Amniotic epithelial cell (primary cell): ENCODE measurements around the gene KAT2B.
A peak's percentile ranks its signal among the peaks of the same experiment; 100 is the strongest.

Source experiments
- DNase-seq: peaks from one replicate; pipeline ENCODE4 v3.0.0-alpha.2; 2010; ENCODE audit warnings: low read depth

KAT2B gene

DNA sequence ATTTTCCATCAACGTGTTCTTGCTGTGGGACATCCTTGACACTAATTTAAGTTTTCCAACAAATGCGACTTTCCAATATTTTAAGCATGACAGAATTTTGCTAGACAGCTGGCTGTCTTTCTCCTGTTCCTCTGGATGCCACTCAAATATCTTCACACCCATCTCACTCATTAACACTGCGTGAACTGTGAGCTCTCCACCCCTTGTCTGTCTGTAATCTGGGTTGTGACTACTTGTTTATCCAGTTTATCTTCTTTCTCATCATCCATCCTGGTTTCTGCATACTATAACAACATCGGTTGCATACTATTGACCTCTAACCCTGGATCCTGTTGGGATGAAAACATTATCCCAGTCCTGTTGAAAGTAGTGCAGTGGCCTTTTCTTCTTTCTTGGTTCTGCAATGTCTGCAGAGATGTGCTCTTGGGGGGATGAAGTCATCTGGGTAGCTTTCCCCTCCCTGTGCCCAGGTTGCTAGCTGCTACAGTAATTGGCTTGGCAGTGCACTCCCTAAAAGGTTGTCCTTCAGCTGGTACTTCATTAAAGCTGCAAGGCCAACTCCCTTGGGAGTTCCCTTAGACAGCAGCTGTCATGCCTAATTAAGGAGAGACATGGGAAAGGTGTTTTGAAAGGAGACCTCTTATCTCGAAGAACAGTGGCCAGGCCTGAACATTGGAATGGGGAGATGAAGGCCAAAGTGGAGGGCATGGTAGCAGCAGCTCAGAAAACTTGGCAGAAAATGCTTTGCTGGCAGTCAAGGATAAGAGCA lies 24.7 kb downstream of the KAT2B start:
- no peak for DNase-seq

DNA sequence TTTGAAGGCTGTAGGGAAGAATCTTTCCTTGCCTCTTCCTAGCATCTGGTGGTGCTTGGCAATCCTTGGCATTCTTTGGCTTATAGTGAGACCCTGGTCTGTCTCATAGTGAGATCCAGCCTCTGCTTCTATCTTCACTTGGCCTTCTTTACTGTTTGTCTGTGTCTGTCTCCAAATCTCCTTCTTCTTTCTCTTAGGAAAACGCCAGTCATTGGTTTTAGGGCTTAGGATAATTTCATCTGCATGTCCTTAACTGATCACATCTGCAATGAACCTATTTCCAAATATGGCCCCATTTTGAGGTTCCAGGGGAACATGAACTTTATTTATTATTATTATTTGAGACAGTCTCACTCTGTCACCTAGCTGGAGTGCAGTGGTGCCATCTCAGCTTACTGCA lies 25.8 kb downstream of the KAT2B start:
- DNase-seq, result no peak

DNA sequence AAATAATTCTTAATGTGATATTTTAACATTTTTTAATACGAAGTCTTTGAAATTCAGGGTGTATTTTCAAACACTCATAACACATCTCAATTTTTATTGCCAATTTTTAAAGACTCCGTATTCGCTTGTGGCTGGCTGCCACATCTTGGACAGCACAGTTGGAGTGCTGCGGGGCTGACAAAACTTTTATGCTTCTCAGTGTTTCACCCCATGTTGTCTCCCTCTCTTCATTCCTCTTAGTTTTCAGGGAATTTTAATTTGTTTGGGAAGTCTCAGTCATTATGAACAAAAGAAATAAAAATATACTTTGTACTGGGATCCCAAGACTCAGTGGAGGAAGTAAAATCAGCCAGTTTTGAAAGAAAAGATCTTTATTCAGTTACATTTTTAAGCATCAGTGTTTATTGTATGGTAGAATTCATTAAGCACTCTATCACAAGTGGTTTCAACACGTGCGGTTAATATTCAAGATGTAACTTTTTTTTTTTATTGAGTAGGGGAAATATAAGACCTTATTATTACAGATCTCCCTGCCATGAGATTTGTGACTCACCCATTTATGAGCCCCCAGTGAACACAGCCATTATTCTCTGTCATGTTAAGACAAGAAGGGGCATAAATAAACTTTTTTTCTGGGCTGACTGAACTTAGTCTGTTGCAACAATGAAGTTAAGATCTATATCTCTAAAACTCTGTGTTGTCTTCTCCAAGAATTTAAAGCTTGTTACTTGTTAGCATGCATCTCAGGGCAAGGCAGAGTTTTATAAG lies 26.8 kb downstream of the KAT2B start:
- DNase-seq, result peak; percentile 63

DNA sequence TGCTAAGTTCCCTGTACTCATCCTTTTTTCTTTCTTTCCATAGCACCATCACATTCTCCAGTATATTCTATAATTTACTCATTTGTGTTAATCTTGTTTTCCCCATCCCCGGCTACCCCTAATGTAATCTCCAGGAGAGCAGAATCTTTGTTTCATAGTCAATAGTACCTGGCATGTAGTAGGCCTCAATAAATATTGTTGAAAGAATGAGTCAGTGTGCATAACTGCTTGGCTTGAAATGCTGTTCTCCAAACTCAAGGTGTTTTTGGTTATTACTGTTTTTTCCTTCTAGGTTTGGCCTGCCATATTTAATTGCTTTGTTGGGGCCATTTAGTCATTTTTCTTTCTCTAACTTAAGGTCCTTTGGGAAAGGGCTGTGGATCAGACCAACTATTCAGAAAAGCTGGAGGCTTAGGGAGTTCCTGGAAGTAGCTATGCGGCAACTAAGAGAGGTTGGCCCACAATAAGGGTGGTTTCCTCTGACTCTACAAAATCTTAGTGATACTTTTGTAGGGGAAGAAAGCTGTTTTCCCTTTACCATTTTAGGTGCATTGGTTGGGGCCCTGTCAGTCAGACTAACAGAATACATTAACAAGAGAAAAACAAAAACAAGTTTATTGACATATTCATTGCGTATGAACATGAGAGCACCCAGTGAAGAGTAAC lies 28.4 kb downstream of the KAT2B start:
- DNase-seq, result no peak

DNA sequence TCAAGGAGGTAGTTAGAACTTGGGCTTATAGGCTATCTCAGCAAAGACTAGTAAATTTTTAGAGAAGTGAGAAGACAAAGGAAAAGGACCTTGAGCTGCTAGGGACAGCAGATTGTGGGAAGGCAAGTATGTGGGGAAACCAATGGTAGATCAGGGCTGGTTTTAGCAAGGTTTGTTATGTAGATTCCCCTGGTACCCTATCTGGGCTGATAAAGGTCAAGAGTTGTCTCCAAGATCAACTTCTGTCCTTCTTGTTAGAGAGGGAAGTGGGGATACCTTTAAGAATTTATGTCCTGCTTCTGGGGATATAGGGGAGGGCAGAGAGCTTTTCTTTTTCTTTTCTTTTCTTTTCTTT lies 28.9 kb downstream of the KAT2B start:
- DNase-seq, result no peak

DNA sequence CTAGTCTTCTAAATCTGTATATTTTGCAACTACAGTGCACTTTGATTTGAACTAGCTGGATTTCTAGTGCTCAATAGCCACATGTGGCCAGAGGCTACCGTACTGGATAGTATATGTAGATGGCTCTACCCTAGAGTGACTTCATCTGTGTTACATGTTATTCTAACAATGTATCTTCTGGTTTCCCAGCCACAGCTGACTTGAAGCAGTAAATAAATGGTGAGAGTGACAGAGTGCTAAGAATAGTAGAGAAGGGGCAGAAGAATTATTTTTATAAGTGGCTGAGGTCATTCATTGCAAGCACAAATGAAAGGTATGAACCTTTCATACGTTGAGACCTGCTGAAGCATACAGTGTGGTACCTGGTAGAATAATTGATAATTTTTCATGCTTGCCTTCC lies 30.9 kb downstream of the KAT2B start:
- DNase-seq, result no peak

DNA sequence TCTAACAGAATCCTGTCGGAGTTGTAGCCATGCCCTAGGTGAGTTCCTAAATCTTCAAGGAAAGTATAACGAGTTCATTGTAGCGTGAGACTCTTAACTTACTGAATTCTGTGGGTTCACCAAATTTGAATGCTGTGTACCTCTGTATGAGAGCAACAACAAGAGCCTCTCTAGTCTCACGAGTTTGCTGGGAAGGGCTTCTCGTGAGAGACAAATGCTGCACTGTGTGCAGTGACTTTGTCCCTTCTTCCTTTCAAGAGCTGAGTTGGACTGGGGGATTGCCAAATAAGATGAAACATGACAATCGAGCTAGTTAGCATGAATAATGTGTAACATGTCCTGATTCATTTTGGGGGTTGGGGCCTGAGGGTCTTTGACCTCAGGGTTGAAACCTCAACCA lies 32.2 kb downstream of the KAT2B start:
- DNase-seq, result no peak

DNA sequence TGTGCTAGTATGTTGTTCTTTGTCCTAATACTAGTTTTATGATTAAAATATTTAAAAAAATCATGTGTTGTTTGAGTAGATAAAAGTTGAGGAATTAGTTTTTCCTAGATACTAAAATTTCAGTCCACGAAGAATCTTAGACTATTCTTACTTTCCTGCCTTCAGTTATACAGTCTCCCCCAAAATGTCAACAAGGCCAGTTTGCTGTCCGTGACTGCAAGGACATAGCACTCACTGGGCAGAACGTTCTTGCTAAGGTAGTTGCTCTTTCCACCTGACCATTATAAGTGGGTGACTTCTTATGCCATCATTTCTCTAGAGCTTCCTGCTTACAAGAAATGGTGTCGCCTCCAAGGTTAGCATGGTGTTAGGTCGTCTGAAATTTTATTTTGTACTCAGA lies 32.8 kb downstream of the KAT2B start:
- DNase-seq, result no peak

DNA sequence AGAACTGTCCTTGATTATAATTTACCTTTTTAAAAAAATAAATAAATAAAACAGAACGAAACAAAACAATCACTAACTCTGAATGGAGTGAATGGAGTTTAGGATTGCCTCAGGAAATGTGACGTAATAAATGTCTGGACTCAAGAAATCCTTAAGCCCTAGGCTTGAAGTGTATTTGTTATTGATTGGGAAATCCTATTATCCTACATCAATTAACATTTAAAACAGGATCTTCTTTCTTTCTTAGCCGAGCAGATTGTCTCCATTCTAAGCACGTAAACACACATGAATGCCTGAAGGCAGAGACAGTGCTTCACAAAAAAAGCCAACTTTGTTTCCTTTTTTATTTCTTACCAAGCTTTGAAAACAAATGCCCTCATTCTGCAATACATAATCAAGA lies 33.4 kb downstream of the KAT2B start:
- DNase-seq, result no peak

DNA sequence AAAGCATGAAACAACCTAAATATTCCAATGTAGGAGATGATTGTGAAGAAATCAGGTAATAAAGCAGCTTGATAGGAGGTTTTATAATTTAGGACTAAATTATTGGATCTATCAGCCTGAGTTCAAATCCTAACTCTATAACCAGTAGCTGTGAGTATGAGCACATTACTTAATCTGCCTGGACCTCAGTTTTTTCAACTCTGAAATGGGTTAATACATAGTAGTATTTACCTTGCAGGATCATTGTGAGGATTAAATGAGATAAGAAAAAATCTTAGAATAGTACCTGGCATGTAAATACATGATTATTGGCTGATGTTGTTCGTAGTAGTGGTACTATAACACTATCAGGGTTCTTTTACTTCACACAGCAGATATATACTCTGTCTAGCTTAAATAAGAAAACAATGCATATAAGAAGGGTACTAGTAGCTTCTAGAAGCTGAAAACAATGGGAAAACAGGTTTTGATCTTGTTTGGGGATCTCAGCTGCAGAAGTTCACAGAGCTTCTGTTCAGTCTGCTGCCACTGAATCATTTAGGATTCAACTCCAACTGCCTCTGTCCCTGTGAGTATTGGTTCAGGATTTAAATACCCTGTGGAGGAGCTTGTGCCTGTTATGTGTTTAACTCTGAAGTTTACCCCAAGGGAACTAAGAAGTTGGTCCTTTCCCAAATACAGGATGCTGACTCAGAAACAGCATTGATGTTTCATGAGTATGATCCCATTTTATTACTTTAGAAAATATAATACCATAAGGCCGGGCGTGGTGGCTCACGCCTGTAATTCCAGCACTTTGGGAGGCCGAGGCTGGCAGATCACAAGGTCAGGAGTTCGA lies 34.2 kb downstream of the KAT2B start:
- DNase-seq, result no peak

DNA sequence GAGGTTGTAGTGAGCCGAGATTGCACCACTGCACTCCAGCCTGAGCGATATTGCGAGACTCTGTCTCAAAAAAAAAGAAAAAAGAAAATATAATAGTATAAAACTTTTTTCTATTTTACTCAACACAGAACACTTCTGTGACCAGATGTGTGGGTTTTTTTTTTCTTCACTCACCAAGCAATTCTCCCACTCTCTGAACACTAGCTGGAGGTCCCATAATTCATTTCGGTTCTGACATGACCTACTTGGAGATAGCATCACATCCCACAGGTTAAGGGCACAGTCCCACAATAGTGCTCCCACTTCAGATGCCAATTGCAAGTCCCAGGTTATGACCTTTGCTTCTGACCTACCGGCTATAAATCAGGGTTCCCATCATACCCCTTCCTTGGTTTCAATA lies 35.0 kb downstream of the KAT2B start:
- DNase-seq, result no peak

DNA sequence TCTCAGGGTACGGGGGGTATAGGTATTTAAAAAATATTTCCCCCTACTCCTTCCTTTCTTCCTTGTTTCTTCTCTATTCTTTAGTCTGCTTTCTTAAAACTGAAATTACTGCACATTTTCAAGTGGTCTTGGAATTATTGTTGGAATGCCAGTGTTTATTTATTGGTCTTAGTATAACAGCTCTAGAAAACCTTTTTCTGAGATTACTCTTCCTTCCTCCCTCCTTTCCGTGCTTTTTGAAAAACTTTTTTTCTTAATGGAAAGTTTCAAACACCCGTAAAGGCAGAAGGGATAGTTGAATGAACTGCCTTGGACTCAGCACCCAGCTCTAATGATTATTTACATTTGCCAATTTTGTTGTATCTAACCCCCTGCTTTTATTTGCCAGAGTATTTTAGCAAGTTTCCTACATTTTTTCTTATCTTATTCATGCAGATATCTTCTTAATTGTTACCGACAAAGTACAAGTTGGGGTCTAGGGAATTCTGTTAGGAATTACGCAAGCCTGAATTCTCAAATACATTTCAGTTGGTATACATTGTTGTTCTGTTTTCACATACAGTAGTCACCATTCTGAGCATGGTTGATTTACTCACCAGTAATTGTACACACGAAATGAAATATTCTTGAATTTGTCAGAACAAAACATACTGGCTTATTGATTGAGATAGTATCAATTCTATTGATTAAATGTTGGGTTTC lies 36.2 kb downstream of the KAT2B start:
- DNase-seq, result no peak

DNA sequence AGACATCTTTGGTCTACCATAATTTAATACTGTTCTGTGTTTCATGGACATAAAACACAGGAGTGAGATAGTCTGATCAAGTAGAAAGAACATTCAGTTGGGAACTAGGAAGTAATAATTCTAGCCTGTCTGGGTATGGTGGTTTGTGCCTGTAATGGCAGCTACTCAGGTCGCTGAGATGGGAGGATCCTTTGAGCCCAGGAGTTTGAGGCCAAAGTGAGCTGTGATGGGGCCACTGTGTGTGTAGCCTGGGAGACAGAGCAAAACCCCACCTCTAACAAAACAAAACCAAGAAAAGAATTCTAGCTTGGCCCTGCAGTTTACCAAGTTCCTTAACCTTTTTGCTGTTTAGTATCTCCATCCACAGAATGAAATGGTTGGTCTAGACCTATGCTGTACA lies 36.8 kb downstream of the KAT2B start:
- no peak for DNase-seq

DNA sequence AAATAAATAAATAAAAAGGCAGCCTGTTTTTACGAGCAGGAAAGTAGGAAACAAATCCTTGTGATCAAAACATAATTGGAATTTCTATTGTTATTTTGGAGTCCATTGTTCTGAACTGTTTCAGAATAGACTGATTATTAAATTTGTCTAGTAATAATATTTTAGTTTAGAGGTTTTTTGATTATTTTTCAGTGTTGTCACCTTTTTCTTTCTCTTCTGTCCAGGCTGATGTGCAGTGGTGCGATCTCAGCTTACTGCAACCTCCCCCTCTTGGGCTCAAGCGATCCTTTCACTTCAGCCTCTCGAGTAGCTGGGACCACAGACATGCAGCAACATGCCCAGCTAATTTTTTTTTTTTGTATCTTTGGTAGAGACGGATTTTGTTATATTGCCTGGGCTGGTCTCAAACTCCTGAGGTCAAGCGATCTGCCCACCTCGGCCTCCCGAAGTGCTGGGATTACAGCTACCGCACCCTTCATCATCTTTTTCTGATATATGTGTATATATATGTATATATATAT lies 38.0 kb downstream of the KAT2B start:
- DNase-seq, result no peak

DNA sequence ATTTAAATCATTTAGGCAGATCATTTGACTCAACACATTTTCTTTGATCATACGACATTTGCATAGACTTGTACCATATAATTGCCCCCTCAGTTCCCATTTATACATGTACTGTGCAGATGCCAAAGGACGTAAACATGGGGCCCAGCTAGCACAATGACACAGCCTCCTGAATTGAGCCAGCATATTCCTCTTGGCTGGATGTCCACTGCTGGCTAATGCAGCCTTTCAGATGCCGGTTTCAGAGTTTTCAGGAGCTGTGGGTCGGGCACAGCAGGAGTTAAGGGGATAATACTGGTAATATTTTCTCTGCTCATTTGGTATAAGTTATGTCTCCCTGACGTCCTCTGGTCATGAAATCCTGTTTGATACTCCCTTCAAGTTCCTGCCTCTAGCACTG lies 39.4 kb downstream of the KAT2B start:
- DNase-seq, result no peak

DNA sequence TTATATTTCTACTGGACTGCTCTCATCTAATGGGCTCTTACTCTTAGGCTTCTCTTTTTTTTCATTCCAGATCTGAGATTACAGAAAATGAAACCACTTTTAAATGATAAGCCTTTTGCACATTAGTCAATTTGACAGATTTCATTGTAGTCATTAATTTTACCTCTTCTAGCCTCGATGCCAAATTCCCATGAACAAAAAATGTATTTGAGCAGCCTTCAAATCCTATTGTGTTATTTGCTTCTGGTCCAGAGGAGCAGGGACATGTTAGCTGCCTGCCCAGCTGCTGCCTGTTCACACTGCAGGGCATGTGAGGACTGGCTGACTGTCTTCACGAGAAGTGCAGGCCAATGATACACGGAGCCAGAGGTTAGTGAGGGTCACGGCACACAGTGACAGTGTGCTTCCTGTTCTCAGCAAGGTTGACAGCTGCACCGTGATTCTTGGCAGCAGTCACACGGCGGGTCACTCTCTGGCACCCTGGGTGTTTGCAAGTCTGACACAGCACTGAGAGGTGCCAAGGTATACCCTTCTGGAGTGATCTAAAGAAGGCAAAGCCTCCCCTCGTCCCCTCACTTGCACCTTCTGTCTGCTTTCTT lies 40.8 kb downstream of the KAT2B start:
- DNase-seq, result no peak

DNA sequence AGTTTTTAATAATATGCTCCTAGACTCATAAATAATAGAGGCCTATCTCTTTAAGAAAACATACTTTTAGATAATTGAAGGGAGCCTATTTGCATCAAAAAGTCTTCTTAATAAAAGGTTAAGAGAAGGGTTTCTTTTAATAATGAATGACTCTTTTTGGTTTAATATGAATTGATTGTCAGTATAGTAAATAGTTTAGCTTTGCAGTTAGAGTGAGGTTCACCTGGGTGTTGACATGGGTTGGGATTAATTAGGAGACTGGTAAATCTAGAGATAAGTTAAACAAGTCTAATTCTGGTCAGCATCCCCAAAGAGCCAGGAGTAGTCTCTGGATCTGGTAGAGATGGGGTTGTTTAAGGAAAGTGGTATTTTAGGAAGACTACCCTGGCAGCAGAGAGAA lies 43.0 kb downstream of the KAT2B start:
- no peak for DNase-seq

DNA sequence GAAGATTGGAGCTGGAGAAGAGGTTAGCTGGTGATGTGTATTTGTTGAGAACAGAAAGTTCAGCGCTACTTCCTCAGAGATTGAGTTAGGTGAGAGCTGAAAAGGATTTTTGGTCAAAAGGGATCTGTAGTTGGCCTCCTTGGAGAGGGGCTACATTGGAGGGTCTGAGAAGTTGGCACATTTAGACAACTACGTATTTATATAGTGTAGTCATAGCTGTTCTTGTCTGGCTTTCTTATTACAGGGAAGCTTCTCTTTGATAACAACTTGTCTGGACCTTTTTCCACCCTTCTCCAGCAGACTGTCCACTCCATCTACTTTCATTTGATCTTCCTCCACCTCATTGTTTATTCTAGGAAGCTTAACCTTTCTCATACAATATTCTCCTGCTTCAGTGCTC lies 43.7 kb downstream of the KAT2B start:
- no peak for DNase-seq

DNA sequence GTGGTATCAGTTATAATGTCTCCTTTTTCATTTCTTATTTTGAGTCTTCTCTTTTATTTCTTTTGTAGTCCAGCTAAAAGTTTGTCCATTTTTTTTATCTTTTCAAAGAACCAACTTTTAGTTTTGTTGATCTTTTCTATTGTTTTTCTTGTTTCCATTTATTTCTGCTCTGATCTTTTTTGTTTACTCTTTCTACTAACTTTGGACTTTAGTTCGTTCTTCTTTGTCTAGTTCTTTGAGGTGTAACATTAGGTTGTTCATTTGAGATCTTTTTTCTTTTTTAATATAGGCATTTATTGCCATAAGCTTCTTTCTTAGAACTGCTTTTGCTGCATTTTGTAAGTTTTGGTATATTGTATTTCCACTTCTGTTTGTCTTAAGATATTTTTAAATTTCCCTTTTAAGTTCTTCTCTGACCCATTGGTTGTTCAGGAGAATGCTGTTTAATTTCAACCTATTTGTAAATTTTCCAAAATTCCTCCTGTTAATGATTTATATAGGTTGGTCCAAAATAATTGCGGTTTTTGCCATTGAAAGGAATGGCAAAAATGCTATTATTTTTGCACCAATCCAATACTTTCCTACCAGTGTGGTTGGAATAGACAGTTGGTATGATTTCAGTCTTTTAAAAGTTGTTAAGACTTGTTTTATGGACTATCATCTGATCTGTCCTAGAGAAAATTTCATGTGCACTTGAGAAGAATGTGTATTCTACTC lies 51.2 kb downstream of the KAT2B start:
- DNase-seq, result no peak

DNA sequence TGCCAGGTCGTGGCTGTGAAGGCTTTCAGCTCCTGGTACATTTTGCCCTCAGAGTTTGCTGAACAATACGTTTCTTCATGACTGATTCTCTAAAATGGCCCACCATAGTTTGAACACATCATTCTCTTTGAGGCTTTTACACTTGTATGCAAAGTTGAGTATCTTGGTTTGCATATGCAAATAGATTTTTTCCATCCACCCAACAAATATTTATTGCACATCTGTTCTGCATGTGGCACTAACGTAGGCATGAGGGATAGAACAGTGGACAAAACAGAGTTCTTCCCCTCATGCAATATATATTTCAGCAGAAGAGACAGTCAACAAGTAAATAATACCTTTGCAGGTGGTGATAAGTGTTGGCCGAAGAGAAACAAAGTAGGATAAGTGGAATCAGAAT lies 55.2 kb downstream of the KAT2B start:
- DNase-seq, result no peak
